ENCODE data around the gene SOX8. TPM values are rescaled to one million over a fixed set of nuclear protein-coding genes. Genes with fewer than 3 reads are reported as not detected.

Gene SOX8
- total RNA-seq, 1 donor from 2014 or later: 7.0 TPM

- peaks cover 2% of the 10 kb centered on the region for H3K27me3 Mint-ChIP-seq (ENCODE audit: unreplicated experiment)
- H3K36me3 Mint-ChIP-seq (ENCODE audit: unreplicated experiment): no peaks in the 10 kb centered on the region
- no peak for TF ChIP-seq CTCF (IDR thresholded peaks at IDR 0.05; ENCODE audit: partially characterized antibody, unreplicated experiment)
- H3K9me3 Mint-ChIP-seq (ENCODE audit: unreplicated experiment): peaks cover 1% of the 10 kb centered on the region
- H3K27ac Mint-ChIP-seq (ENCODE audit: unreplicated experiment): no peak overlapping the region
- H3K4me3 Mint-ChIP-seq (ENCODE audit: unreplicated experiment): no peak overlapping the region
- H3K4me1 Mint-ChIP-seq (ENCODE audit: low read depth, unreplicated experiment): peaks cover 1% of the 10 kb centered on the region
- DNase-seq: no peak
Measured at GRCh38 chr16:984121-984694, 2.6 kb downstream of the SOX8 start.

- H3K4me3 Mint-ChIP-seq (ENCODE audit: unreplicated experiment): no peak overlapping the region
- H3K9me3 Mint-ChIP-seq (ENCODE audit: unreplicated experiment): peaks cover 1% of the 10 kb centered on the region
- no peak for DNase-seq
- no peak overlapping the region for H3K27ac Mint-ChIP-seq (ENCODE audit: unreplicated experiment)
- peaks cover 1% of the 10 kb centered on the region for H3K4me1 Mint-ChIP-seq (ENCODE audit: low read depth, unreplicated experiment)
- no peak for TF ChIP-seq CTCF (IDR thresholded peaks at IDR 0.05; ENCODE audit: partially characterized antibody, unreplicated experiment)
- H3K27me3 Mint-ChIP-seq (ENCODE audit: unreplicated experiment): peaks cover 2% of the 10 kb centered on the region
- H3K36me3 Mint-ChIP-seq (ENCODE audit: unreplicated experiment): no peaks in the 10 kb centered on the region
Measured at GRCh38 chr16:984736-985636, 3.4 kb downstream of the SOX8 start.

- no peak overlapping the region for H3K4me3 Mint-ChIP-seq (ENCODE audit: unreplicated experiment)
- H3K27me3 Mint-ChIP-seq (ENCODE audit: unreplicated experiment): peaks cover 2% of the 10 kb centered on the region
- H3K36me3 Mint-ChIP-seq (ENCODE audit: unreplicated experiment): no peaks in the 10 kb centered on the region
- no peak overlapping the region for H3K27ac Mint-ChIP-seq (ENCODE audit: unreplicated experiment)
- H3K9me3 Mint-ChIP-seq (ENCODE audit: unreplicated experiment): peaks cover 1% of the 10 kb centered on the region
- H3K4me1 Mint-ChIP-seq (ENCODE audit: low read depth, unreplicated experiment): peaks cover 1% of the 10 kb centered on the region
- no peak for TF ChIP-seq CTCF (IDR thresholded peaks at IDR 0.05; ENCODE audit: partially characterized antibody, unreplicated experiment)
- DNase-seq: no peak
Measured at GRCh38 chr16:985646-986400, 4.3 kb downstream of the SOX8 start.

- no peak for DNase-seq
- Mint-ChIP-seq H3K27ac (ENCODE audit: unreplicated experiment) (no peak overlapping the region), H3K4me3 (ENCODE audit: unreplicated experiment) (no peak overlapping the region), H3K27me3 (ENCODE audit: unreplicated experiment) (no peaks in the 10 kb centered on the region), H3K36me3 (ENCODE audit: unreplicated experiment) (no peaks in the 10 kb centered on the region), H3K9me3 (ENCODE audit: unreplicated experiment) (no peaks in the 10 kb centered on the region), H3K4me1 (ENCODE audit: low read depth, unreplicated experiment) (peaks cover 1% of the 10 kb centered on the region)
- TF ChIP-seq CTCF (IDR thresholded peaks at IDR 0.05; ENCODE audit: partially characterized antibody, unreplicated experiment): no peak
Measured at GRCh38 chr16:986411-986810, 4.8 kb downstream of the SOX8 start.
